Ramos (cell line): ENCODE measurements around the gene CCL18.
"Not testable (repeated sequence)": the region's sequence is repeated elsewhere in the genome, so short reads cannot be mapped to it uniquely, and the experiment has no call there.

Source experiments
- in situ Hi-C: fragments of 300-500 bp; cut with MboI; formaldehyde crosslinking; loops from one replicate; pipeline ENCODE4 v1.14.3; 2022; ENCODE audit warnings: low sequenced_read_pairs; ENCODE audit not compliant: unreplicated experiment

The CCL18 gene

DNA sequence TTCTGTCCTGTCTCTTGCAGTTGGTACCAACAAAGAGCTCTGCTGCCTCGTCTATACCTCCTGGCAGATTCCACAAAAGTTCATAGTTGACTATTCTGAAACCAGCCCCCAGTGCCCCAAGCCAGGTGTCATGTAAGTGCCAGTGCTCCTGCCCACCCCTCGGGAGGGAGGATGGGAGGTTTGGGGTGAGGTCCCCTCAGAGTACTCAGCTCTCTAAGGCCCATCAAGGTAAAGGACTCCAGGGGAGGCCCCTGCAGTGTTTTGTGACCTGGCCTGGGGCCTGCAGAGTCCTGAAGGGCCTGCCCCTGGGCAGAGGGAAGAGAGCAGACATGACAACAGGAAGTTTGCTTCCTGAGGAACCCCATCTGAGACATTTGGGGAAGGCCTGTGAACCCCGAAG lies 6.4 kb downstream of the CCL18 start:
- in situ Hi-C loops = no loop called here

DNA sequence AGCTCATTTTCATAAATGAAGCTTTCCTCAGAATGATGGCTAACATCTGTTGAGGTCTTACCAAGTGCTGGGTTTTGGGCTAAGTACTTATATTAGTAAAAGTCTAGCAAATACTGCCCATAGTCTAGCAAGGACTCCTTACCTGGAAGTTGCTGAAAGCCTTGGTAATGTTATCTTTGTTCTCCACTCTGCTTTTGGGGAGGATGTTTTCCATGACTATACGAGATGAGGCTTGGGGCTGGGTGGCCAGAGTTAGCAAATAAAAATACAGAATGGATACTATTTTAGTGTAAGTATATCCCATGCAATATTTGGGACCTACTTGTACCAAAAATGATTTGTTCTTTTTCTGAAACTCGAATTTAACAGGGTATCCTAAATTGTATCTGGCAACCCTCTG lies 7.7 kb downstream of the CCL18 start:
- in situ Hi-C loops = no loop called here

DNA sequence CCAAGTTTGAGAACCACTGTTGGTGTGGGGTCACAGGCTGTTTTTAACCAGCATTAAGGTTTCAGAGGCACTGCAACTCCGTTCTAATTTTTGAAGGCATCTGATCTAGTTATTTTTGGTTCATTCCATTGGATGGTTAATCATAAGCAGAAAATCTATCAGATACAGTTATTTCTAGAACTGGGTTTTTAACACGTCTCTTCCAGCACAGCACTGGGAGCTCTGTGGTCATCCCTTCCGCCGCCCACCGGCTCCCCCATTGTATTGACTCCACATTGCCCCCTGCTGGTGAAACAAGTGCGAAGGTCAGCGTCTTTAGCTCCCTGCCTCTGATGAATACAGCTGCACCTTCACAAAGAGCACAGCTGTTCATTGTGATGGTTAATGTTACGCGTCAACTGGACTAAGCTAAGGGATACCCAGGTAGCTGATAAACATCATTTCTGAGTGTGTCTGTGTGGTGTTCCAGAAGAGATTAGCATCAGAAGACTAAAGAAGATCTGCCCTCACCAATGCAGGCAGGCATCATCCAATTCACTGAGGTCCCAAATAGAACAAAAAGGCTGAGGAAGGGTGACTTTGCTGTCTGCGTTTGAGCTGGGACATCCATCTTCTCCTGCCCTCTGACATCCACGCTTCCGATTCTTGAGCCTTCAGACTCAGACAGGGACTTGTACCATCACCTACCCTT lies 8.5 kb downstream of the CCL18 start:
- in situ Hi-C loops = no loop called here

DNA sequence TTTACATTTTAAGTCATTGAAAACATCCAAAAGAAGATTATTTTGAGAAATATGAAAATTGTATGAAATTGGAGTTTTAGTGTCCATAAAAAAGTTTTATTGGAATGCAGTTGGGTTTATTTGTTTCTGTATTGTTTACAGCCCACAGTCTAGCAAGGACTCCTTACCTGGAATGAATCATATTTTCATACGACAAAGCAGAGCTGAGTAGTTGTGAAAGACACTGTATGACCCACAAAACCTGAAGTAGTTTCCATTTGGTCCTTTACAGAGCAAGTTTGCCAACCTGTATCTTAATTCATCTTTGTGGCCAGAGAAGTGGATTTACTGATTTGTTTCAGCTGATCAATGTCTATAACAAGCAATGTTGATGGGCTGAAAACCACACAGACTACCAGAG lies 10.3 kb downstream of the CCL18 start:
- in situ Hi-C loops = no loop called here

DNA sequence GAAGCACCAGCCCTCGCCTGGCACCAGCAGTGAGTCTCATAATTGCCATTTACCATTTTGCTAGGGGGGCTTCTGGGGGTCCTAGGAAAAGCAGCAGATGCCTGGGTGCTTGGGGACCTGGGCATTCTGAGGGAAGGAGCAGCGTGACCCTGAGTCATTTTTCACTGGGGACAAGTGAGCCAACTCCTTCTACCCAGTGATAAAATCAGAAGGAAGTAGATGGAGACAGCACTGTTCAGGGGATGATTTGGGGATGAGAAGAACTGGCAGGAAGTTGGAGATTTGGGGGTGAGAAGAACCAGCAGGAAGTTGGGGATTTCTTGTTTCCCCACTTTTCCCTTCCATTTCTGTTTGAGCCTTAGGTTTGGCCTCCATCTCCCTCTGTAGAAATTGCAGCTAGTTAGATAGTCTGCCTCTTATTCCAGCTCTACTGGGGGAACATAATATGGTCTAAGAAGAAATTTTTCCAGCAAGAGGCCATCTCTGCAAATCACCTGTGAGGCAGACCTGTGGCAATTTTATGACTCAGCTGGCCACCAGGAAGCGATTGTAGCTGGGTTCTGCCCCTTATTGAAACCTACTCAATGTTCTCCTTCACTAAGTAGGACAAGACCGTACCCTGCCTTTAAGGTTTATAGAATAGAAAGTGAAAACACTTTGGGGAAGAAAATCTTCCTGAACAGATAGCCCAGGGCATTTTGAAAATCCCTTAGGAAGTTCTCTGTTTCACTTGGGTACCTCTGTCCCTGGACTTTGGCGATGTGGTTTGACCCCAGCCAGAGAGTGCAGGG lies 17.8 kb downstream of the CCL18 start:
- in situ Hi-C loops = not testable (repeated sequence)

DNA sequence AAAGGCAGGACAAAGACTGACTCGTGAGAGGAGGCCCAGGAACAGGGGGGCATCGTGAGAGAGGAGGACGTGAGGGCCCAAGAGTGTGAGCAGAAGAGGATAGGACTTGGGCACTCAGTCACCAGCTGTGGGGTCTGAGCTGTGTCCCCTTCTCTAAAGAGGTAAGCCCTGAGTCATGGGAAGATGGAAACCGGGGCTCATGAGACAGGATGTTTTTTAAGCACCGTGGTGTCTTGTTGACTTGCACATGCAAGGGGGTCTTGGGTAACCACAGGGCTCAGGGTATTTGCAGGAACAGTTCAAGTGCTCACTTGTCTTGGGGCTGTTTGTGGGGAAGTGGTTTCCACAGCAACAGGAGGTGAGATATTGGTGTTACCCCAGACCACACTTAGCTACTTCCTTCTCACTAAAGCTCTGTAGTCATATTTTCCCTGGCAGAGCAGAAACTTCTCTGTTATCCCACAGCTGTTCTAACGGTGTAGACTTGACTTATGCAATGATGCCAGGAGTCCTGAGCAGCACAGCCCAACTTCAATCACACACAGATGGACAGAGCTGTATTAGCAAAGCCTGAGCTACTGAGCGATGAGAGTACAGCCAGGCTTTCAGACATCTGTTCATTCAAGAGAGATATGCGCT lies 18.5 kb downstream of the CCL18 start:
- in situ Hi-C loops = not testable (repeated sequence)

DNA sequence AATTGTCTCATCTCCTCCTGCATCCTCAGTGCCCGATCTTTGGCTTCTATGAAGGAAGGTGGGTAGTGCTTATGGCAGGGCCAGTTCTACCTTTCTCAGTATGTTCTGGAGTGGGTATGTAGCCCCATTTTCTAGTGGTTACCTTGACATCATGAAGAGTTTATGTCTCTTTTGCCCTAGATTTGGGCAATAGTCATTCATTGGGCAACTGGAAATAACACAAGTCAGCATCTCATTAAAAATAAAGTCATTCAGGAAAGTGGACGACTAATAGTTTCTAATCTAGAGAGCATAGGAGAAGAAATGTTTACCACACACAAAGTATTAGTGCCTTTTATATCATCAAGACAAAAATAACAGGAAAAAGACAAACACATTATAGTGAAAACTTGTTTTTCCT lies 19.6 kb downstream of the CCL18 start:
- in situ Hi-C loops = not testable (repeated sequence)

DNA sequence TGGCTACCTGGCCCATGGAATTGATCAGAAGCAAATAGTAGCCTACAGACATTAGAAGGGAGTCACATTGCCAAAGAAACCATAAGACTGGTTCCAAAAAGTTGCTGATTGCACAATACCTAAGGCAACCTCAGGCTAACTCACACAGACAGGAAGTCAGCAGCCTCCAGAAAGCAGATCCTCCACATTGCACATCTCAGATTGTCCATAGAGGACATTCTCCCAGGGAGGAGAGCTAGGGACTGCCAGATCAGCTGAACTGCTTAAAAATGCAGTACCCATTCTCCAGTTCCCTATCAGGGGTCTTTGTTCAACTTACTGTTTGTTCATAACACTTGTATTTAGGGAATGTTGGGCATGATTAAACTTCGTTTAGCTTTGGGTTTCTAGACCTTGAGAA lies 21.7 kb downstream of the CCL18 start:
- in situ Hi-C loops = no loop called here

DNA sequence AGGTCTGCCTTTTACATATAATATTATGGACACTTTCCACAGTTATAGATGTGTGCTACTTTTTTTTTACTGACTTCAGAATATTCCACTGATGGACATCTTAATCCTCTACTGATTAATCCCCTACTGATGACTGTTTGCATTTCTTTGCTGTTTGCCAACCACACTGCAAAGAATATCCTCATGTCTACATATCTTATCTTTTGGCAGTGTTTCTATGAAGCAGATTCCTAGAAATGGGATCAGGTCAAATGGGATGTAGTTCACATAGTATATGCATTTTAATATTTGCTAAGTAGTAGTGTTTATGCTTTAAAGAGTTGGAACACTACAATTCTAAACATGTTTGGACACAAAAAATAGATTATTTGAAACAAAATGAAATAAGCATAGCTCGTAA lies 22.7 kb downstream of the CCL18 start:
- in situ Hi-C loops = no loop called here

DNA sequence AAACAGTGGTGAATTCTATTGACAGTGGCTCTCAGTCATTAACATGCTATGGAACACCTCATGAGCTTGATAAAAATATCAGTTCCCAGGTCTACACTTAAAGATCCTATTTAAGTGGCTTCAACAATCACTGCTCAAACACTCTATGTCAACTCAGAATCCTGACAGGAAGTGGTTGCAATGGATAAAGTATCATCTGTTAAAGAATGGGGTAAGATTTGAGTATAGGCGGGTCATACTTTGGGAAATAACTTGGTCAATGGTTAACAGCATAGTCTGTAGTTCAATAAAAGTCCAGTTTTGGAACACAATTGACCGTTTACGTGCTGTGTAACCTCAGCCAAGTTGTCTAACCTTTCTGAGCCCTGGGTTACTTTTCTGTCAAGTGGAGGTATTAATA lies 23.4 kb downstream of the CCL18 start:
- in situ Hi-C loops = not testable (repeated sequence)

DNA sequence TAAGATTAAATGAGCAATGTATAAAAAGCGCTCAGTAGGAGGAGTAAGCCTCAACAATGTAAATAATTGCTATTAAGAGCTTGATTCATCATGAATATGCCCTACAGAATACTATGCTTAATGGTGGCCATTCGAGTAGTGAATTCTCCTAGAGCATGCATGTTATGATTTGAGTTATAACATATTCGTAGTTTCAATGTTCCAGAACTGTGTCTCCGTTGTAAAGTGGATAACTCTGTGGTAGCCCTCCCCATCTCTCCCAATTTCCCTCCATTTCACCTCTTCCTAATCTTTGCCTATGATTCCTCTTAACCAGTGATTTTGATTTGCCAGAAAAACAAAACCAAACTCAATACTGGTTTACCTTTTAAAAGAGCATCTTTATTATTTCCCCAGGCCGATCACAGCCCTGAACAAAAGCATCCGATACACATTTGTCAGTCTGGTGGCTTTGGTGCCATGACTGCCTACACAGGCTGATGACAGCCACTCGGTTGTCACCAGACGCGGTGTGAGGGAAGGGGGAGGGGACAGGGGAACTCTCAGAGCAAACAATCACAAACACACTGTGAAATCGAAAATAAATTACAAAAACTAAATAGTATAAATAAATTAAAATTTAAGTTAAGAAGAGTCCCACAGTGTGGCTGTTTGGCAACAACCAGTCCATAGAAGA lies 24.0 kb downstream of the CCL18 start:
- in situ Hi-C loops = not testable (repeated sequence)

DNA sequence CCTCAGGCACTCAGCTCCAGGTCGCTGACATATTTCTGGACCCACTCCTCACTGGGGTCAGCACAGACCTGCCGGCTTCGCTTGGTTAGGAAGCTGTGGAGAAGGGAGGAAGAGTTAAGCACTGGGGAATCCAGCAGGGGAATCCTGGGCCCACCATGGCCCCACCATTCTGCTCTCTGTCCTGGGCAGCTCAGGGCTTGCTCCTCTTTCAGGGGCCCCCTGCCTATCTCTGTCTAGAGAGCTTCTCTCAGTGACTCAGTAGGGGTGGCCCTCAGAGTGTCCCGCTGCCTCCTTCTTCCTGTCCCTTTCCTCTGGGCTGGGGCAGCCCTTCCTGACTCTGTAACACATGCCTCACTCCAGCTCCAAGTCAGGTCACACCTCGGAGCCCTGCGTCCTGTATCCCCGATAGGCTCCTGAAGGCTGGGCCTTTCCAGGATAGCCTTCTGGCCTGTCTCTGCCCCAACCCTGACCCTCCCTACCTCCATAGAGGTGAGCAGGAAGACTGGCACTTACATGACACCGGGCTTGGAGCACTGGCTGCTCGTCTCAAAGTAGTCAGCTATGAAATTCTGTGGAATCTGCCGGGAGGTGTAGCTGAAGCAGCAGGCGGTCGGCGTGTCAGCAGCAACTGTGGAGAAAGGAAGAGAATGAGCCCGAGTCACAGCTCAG lies 24.7 kb downstream of the CCL18 start:
- in situ Hi-C loops = no loop called here

DNA sequence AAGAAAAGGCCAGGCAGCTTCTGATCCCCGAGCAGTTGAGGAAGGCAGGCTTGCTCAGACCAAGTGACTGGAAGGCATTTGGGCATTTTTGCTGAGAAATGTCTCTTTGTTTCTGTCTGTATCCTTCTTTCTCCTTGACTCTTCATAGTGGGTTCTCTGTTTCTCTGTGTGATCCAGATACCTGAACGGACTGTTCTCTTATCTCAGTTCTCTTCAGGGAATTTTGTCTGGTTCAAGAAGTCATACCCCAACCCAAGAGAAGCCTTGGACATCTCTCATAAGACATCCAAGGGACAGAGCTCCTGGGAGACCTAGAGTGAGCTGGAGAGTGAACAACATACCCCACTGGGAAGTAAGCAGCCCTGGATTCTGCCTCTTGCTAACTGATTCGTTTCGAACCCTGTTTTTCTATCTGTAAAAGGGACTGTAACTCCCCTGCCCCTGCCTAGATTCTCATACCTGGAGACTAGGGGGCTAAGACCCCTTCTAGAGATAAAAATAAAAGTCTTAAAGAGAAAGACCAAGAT lies 25.3 kb downstream of the CCL18 start:
- in situ Hi-C loops = no loop called here

DNA sequence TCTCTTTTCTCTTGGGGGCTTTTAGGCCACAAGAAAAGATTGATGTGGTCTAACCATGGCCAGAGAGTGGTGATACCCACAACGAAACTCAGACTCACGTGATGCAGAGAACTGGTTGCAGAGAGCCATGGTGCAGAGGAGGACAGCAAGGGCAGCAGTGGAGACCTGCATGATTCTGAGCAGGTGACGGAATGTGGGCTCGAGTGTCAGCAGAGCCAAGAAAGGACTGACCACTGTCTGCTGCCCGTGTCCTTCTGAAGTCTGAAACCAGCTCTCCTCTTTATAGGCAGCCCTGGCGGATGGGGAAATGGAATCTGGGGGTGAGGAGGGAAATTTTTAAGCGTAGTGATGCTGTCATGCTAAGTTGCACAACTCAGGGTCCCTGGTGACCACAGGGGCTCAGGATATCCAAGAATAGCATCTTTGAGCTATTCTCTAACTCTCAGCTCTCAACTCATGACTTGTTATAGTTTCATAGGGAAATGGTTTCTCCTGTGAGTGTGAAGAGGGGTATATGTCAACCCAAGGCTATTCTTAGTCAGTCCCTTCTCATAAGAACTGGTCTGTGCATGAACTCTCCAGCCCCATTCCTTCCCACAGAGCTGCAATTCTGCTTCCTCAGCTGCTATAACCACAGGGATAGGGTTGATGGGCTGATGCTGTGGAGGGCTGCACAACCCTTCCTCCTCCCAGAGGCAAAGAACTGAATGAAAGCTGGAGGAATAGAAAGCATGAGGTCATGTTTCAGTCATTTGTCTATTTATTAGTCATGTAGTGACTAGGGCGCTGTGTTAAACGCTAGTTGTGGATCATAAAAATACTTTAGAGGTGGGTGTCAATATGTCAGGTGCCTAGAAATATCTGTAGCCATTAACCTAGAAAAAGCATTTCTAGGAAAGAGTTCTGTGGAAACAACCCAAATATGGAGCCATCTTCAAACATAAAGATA lies 26.1 kb downstream of the CCL18 start, which contains the start of gene CCL3:
Gene CCL3, minus strand, starts transcription at position 256 of the 949 bp plus-strand sequence. Its CDS starts 85 bp downstream, at position 171.
- in situ Hi-C loops = no loop called here

DNA sequence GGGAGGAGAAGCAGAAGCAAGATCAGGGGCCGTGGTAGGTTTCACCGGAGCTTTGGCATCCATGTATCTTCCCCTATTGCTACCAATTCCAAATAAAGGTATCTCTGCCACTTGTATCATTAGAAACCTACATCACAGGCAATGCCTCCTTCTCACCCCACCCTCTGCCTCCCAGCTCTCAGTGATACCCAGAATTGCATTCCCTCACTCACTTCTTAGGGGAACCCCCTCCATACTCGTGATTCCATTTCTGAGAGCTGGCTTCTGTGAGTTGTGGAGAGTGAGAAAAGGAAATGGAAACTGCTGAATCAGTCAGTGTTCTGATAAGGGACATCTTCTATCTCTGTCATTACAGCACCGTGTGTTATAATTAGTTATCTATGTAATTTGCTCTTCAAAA lies 28.2 kb downstream of the CCL18 start:
- in situ Hi-C loops = no loop called here

DNA sequence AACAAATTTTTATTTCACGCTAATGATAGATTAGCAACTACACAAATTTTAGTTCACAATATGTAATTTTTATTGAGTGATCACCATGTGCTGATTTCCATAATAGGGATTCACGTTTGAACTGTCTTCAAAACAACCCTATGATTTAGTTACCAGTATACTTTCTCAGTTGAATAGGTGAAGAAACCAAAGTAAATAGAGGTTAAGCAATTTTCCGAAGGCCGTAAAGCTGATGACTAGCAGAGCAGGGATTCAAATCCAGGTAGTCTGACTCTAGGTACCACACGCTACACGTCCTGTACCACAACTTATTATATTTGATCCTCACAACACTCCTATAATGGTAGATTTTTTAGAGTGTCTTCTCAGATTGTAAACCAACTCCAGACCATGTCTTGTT lies 28.6 kb downstream of the CCL18 start:
- in situ Hi-C loops = not testable (repeated sequence)

DNA sequence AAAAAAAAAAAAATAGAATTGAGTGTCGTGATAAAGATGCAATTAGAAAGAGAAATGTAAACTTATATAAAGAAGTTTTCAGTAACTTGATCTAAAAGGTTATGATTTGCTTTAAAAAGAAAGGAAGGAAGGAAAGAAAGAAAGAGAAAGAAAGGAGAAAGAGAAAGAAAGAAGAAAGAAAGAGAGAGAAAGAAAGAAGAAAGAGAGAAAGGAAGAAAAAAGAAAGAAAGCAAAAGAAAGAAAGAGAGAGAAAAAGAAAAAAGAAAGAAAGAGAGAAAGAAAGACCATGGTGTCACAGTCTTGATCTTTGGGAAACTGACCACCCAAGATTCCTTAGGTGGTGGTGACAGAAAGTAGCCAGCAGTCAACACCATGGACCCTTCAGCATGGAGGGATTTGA lies 30.2 kb downstream of the CCL18 start:
- in situ Hi-C loops = no loop called here

DNA sequence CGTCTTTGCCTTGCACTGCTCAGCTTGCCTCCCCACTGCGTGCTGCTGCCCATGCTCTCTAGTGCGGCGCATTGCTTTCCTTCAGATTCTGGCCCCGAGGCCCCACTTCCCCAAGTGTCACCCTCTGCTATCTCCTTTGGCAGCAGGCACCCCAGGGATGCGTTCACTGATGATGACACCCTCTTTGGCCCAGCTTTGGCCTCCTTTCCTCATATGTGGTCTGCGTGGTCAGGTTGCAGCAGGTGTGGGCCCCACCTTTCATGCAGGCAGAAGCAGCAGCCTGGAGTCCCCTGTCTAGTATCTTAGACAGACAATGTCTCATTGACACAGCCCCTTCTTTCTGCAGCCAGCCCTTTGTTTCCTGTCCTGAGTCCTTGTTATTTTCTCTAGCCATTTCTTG lies 30.7 kb downstream of the CCL18 start:
- in situ Hi-C loops = no loop called here

DNA sequence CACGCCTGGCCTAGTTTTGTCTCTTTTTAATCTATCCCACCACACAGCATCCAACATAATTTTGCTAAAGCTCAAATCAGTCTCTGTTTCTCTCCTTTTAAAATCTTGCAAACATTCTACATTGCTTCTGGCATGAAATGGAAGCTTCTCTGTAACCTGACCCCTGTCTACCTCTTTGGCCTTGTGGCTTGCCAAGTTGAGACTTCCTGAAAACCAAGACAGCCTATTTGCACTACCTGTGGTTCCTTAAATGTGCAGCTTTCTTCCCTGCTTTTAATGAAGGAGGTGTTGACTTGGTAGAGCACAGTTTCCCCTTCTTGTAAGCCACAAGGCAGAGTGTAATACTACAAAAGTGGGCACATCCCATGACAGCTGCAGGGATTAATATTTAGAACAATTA lies 31.9 kb downstream of the CCL18 start:
- in situ Hi-C loops = no loop called here
